Esophagus muscularis mucosa (tissue), 4 donors: ENCODE data around the gene TTC33. TPM values are rescaled to one million over a fixed set of nuclear protein-coding genes. Genes with fewer than 3 reads are reported as not detected.
A peak's percentile ranks its signal among the peaks of the same experiment; 100 is the strongest.
"Not testable (repeated sequence)": the region's sequence is repeated elsewhere in the genome, so short reads cannot be mapped to it uniquely, and the experiment has no call there.

Experiments used
- DNase-seq: peaks from one replicate; pipeline ENCODE4 v3.0.0-alpha.2; 2017; ENCODE audit errors: extremely low spot score
- H3K27ac ChIP-seq, 4 donors: fragments of 200-600 bp; sonication (generic); replicated peaks in 1 of 4; 1 replicate in 3 of 4; 2 replicates in 1 of 4; pipeline ENCODE4 v1.5.1; 2016 to 2019; ENCODE audit warnings: mild to moderate bottlenecking in 1 of 4
- H3K27me3 ChIP-seq, 4 donors: fragments of 200-600 bp; sonication (generic); one replicate each; pipeline versions ENCODE4 v1.5.1 to v1.6.0; 2016 to 2019
- H3K36me3 ChIP-seq, 4 donors: fragments of 200-600 bp; sonication (generic); one replicate each; pipeline ENCODE4 v1.5.1; 2016 to 2019
- H3K4me1 ChIP-seq, 4 donors: fragments of 200-600 bp; sonication (generic); one replicate each; pipeline ENCODE4 v1.5.1; 2016 to 2019
- H3K4me3 ChIP-seq, 4 donors: fragments of 200-600 bp; sonication (generic); 1 replicate in 2 of 4; 2 replicates in 2 of 4; pipeline ENCODE4 v1.5.1; 2016 to 2019; ENCODE audit warnings: mild to moderate bottlenecking in 4 of 4, moderate library complexity in 1 of 4
- H3K9me3 ChIP-seq, 4 donors: fragments of 200-600 bp; sonication (generic); 1 replicate in 3 of 4; 2 replicates in 1 of 4; pipeline ENCODE4 v1.5.1; 2016 to 2019
- EP300 ChIP-seq: sonication (generic); formaldehyde crosslinking; IDR thresholded peaks from one replicate; pipeline ENCODE4 v1.6.1; 2017; ENCODE audit warnings: antibody characterized with exemption
- POLR2A ChIP-seq: fragments of 450-650 bp; IDR thresholded peaks from one replicate; pipeline ENCODE4 v1.6.1; 2017; ENCODE audit warnings: antibody characterized with exemption, moderate library complexity, mild to moderate bottlenecking, low read depth
- POLR2AphosphoS5 ChIP-seq, 2 donors: sonication (generic); formaldehyde crosslinking; IDR thresholded peaks; one replicate each; pipeline ENCODE4 v1.6.1; 2017; ENCODE audit warnings: antibody characterized with exemption in 2 of 2
- WGBS: methylation state at CpG from one replicate; pipeline ENCODE4 v1.1.5; 2018; 5-methylcytosine and 5-hydroxymethylcytosine counted together
- intact Hi-C: fragments of 100-400 bp; cut with DNase I; formaldehyde crosslinking; loops from one replicate; pipeline ENCODE4 v1.15.1; 2023
- total RNA-seq, 4 donors: library from RNA; depleted of rRNA; stranded (reverse); fragments of >200 nt; gene quantifications; one replicate each; pipeline versions ENCODE4 v1.1.0 to v1.2.1, GENCODE V29; 2016
- TF ChIP-seq, protein P1 (sequence below), 3 experiments: fragments of 200-600 bp in 2 of 3; fragments of 450-650 bp in 1 of 3; sonication (generic) in 2 of 3; IDR thresholded peaks; one replicate each; pipeline ENCODE4 v1.5.1; 2017 to 2019; ENCODE audit warnings: antibody characterized with exemption in 3 of 3, mild to moderate bottlenecking in 2 of 3, moderate library complexity in 1 of 3

Gene TTC33
- total RNA-seq, 4 donors from 2014 or later = 19.1 to 32.7 (median 24.0) TPM

DNA sequence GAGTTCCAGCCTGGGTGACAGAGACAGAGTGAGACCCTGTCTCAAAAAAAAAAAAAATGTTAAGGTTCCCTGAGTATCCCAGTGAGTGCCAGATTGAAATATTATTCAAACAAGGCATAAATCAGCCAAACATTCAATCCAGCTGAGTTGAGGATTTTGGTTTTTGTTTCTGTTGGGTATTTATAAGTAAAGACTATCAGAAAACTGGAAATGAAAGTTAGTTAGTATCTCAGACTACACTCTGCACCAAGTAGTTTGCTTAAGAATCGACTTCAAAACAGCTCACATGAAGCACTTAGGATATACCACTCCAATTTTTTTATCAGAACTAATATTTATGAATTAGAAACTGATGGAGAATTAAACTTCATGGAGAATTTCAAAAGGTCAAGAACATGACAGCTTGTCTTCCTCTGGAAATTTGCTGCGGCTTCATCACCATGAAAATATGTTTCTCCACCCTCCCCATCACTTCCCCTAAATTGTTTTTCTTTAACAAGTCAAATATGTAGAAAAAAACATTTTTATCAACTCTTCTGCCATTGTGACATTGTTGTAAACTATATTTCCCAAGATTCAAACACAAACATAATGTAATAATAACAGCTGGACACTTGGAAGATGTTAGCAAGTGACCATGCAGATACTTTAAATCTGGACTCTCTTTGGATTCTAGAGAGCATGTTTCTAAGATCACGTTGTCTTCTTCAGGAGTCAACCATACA lies 186.1 kb downstream of the TTC33 start:
- no peaks in the 10 kb centered on the region for H3K4me1 ChIP-seq
- intact Hi-C loops = no loop called here
- WGBS = 46% methylated on average over 3 of the region's 3 CpGs
- H3K36me3 ChIP-seq = no peaks in the 10 kb centered on the region
- no peaks in the 10 kb centered on the region for H3K27me3 ChIP-seq
- TF ChIP-seq POLR2AphosphoS5 (IDR thresholded peaks at IDR 0.05) = no peak
- H3K4me3 ChIP-seq = no peak overlapping the region
- peak overlapping the region in 2 of 4 donors; percentile 4 to 9 for H3K27ac ChIP-seq
- DNase-seq = no peak
- no peaks in the 10 kb centered on the region for H3K9me3 ChIP-seq

DNA sequence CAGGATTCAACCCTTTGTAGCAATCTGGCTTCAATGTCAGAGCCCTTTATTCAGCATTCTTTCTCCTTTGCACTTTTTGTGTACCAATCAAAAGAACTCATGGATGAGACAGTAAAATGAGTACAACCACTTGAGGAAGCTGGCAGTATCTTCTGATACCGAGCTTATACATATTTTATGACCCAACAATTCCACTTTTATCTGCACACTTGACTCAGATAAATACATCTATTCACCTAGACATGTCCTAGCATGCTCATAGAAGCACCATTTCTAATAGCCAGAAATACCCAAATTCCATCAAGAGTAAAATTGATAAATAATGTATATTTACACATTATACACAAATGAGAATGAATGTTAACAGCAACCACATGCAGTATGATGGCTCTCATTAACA lies 187.2 kb downstream of the TTC33 start:
- intact Hi-C loops = no loop called here

GRCh38 chr5:40563173-40563572 lies 192.6 kb downstream of the TTC33 start:
- H3K27me3 ChIP-seq, H3K36me3 ChIP-seq, H3K27ac ChIP-seq, H3K9me3 ChIP-seq, intact Hi-C loops, H3K4me1 ChIP-seq, DNase-seq, H3K4me3 ChIP-seq: not testable (repeated sequence)

More for the DNA sequence above, 187.2 kb downstream of the TTC33 start:
- Histone ChIP-seq H3K4me1 (no peaks in the 10 kb centered on the region), H3K9me3 (no peaks in the 10 kb centered on the region), H3K36me3 (no peaks in the 10 kb centered on the region), H3K4me3 (no peak overlapping the region), H3K27ac (no peak overlapping the region), H3K27me3 (no peaks in the 10 kb centered on the region)
- DNase-seq = no peak
- WGBS = 100% methylated on average over 1 of the region's 1 CpG
- TF ChIP-seq, protein P1, sequence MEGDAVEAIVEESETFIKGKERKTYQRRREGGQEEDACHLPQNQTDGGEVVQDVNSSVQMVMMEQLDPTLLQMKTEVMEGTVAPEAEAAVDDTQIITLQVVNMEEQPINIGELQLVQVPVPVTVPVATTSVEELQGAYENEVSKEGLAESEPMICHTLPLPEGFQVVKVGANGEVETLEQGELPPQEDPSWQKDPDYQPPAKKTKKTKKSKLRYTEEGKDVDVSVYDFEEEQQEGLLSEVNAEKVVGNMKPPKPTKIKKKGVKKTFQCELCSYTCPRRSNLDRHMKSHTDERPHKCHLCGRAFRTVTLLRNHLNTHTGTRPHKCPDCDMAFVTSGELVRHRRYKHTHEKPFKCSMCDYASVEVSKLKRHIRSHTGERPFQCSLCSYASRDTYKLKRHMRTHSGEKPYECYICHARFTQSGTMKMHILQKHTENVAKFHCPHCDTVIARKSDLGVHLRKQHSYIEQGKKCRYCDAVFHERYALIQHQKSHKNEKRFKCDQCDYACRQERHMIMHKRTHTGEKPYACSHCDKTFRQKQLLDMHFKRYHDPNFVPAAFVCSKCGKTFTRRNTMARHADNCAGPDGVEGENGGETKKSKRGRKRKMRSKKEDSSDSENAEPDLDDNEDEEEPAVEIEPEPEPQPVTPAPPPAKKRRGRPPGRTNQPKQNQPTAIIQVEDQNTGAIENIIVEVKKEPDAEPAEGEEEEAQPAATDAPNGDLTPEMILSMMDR (IDR thresholded peaks at IDR 0.05) = no peak

DNA sequence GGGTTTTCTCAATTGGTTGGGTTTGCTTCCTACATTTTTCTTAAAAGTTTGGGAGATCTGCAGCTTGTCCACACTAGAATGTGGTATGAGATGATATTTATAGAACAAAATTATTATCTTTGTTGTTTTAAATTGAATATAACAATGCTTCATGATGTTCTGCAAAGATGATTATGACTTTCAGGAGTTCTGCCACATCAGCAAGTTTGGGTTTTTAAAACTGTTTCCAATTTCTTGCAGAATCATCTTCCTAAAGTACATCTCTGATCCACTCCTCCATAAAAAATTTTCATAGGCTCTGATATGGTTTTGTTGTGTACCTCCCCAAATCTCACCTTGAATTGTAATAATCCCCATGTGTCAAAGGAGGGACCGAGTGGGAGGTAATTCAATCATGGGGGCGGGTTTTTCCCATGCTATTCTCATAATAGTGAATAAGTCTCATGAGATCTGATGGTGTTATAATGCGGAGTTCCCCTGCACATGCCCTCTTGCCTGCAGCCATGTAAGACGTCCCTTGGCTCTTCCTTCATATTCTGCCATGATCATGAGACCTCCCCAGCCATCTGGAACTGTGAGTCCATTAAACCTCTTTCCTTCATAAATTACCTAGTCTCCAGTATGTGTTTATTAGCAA lies 195.2 kb downstream of the TTC33 start:
- no peaks in the 10 kb centered on the region for H3K4me1 ChIP-seq
- H3K27ac ChIP-seq = no peak overlapping the region
- no peak for DNase-seq
- 76% methylated on average over 4 of the region's 4 CpGs for WGBS
- H3K4me3 ChIP-seq = no peak overlapping the region
- no peaks in the 10 kb centered on the region for H3K36me3 ChIP-seq
- intact Hi-C loops = no loop called here
- no peaks in the 10 kb centered on the region for H3K27me3 ChIP-seq
- no peaks in the 10 kb centered on the region for H3K9me3 ChIP-seq
- TF ChIP-seq POLR2AphosphoS5 (IDR thresholded peaks at IDR 0.05) (no peak), EP300 (no peak), POLR2A (no peak)
- TF ChIP-seq, protein P1 (IDR thresholded peaks at IDR 0.05) = no peak

GRCh38 chr5:40559306-40559705 lies 196.5 kb downstream of the TTC33 start:
- DNase-seq = no peak
- Histone ChIP-seq H3K4me3 (no peak overlapping the region), H3K27me3 (no peaks in the 10 kb centered on the region), H3K4me1 (no peaks in the 10 kb centered on the region), H3K36me3 (no peaks in the 10 kb centered on the region), H3K9me3 (no peaks in the 10 kb centered on the region), H3K27ac (no peak overlapping the region)
- intact Hi-C loops = no loop called here
- TF ChIP-seq, protein P1 (IDR thresholded peaks at IDR 0.05) = no peak
- TF ChIP-seq EP300 (no peak), POLR2A (no peak), POLR2AphosphoS5 (IDR thresholded peaks at IDR 0.05) (no peak)

GRCh38 chr5:40557501-40557900 lies 198.3 kb downstream of the TTC33 start:
- DNase-seq = no peak
- Histone ChIP-seq H3K4me1 (peaks cover 0 to 3% (median under 1%) of the 10 kb centered on the region in 4 donors), H3K36me3 (no peaks in the 10 kb centered on the region), H3K27me3 (no peaks in the 10 kb centered on the region), H3K9me3 (no peaks in the 10 kb centered on the region), H3K27ac (no peak overlapping the region), H3K4me3 (no peak overlapping the region)
- intact Hi-C loops = no loop called here
- TF ChIP-seq POLR2AphosphoS5 (IDR thresholded peaks at IDR 0.05) (no peak), POLR2A (no peak), EP300 (no peak)
- TF ChIP-seq, protein P1 (IDR thresholded peaks at IDR 0.05) = no peak
- 88% methylated on average over 1 of the region's 1 CpG for WGBS
